ENCODE measurements around the gene SYNPR.

SYNPR gene

GRCh38 chr3:63450023-63450422, 171.9 kb downstream of the SYNPR start:
- Histone ChIP-seq H3K4me1 (ENCODE audit: low read length) (no peaks in the 10 kb centered on the region), H3K4me3 (ENCODE audit: low read length) (no peak overlapping the region), H3K36me3 (replicated peaks; ENCODE audit: insufficient read depth, low read length) (no peaks in the 10 kb centered on the region), H3K79me2 (ENCODE audit: low read length) (no peaks in the 10 kb centered on the region), H3K9me2 (replicated peaks; ENCODE audit: insufficient read depth, low read length) (no peaks in the 10 kb centered on the region), H2AFZ (ENCODE audit: low read length) (no peak overlapping the region), H3K9me3 (replicated peaks; ENCODE audit: insufficient read depth, low read length) (no peaks in the 10 kb centered on the region), H3K27ac (ENCODE audit: low read length) (no peak overlapping the region), H3K27me3 (replicated peaks; ENCODE audit: insufficient read depth, low read length) (no peaks in the 10 kb centered on the region), H4K20me1 (ENCODE audit: insufficient read depth, low read length) (no peaks in the 10 kb centered on the region), H3F3A (ENCODE audit: insufficient read depth, low read length) (no peaks in the 10 kb centered on the region), H3K9ac (ENCODE audit: low read length) (no peak overlapping the region), H3K4me2 (ENCODE audit: low read depth, low read length) (no peak overlapping the region)
- no peak for TF ChIP-seq EZH2 (optimal IDR thresholded peaks at IDR 0.05; ENCODE audit: low read depth, low read length)
- no peak for DNase-seq

- H2AFZ ChIP-seq (ENCODE audit: low read length): no peak overlapping the region
- H3F3A ChIP-seq (ENCODE audit: insufficient read depth, low read length): no peaks in the 10 kb centered on the region
- H3K27me3 ChIP-seq (replicated peaks; ENCODE audit: insufficient read depth, low read length): no peaks in the 10 kb centered on the region
- no peaks in the 10 kb centered on the region for H3K36me3 ChIP-seq (replicated peaks; ENCODE audit: insufficient read depth, low read length)
- no peak for DNase-seq
- H3K4me2 ChIP-seq (ENCODE audit: low read depth, low read length): no peak overlapping the region
- TF ChIP-seq EZH2 (optimal IDR thresholded peaks at IDR 0.05; ENCODE audit: low read depth, low read length): no peak
- no peaks in the 10 kb centered on the region for H3K79me2 ChIP-seq (ENCODE audit: low read length)
- no peaks in the 10 kb centered on the region for H3K9me3 ChIP-seq (replicated peaks; ENCODE audit: insufficient read depth, low read length)
- no peaks in the 10 kb centered on the region for H3K4me1 ChIP-seq (ENCODE audit: low read length)
- no peaks in the 10 kb centered on the region for H4K20me1 ChIP-seq (ENCODE audit: insufficient read depth, low read length)
- no peak overlapping the region for H3K9ac ChIP-seq (ENCODE audit: low read length)
- no peak overlapping the region for H3K4me3 ChIP-seq (ENCODE audit: low read length)
- no peaks in the 10 kb centered on the region for H3K9me2 ChIP-seq (replicated peaks; ENCODE audit: insufficient read depth, low read length)
- no peak overlapping the region for H3K27ac ChIP-seq (ENCODE audit: low read length)
Observed at GRCh38 chr3:63450634-63451363, 172.7 kb downstream of the SYNPR start.

GRCh38 chr3:63456901-63457300, 178.8 kb downstream of the SYNPR start:
- no peak overlapping the region for H3K4me2 ChIP-seq (ENCODE audit: low read depth, low read length)
- no peaks in the 10 kb centered on the region for H3K27me3 ChIP-seq (replicated peaks; ENCODE audit: insufficient read depth, low read length)
- no peaks in the 10 kb centered on the region for H4K20me1 ChIP-seq (ENCODE audit: insufficient read depth, low read length)
- TF ChIP-seq EZH2 (optimal IDR thresholded peaks at IDR 0.05; ENCODE audit: low read depth, low read length): no peak
- TF ChIP-seq CTCF (IDR thresholded peaks at IDR 0.05; ENCODE audit: low read length): no peak
- TF ChIP-seq EZH2phosphoT487 (IDR thresholded peaks at IDR 0.05; ENCODE audit: low read length): no peak
- H3K27ac ChIP-seq (ENCODE audit: low read length): no peak overlapping the region
- H2AFZ ChIP-seq (ENCODE audit: low read length): no peak overlapping the region
- no peaks in the 10 kb centered on the region for H3K4me1 ChIP-seq (ENCODE audit: low read length)
- H3K9me3 ChIP-seq (replicated peaks; ENCODE audit: insufficient read depth, low read length): no peaks in the 10 kb centered on the region
- no peaks in the 10 kb centered on the region for H3K9me2 ChIP-seq (replicated peaks; ENCODE audit: insufficient read depth, low read length)
- H3K79me2 ChIP-seq (ENCODE audit: low read length): no peaks in the 10 kb centered on the region
- H3K4me3 ChIP-seq (ENCODE audit: low read length): no peak overlapping the region
- H3K9ac ChIP-seq (ENCODE audit: low read length): no peak overlapping the region
- no peaks in the 10 kb centered on the region for H3K36me3 ChIP-seq (replicated peaks; ENCODE audit: insufficient read depth, low read length)
- no peaks in the 10 kb centered on the region for H3F3A ChIP-seq (ENCODE audit: insufficient read depth, low read length)
- no peak for DNase-seq

- DNase-seq: no peak
- H3K4me2 ChIP-seq (ENCODE audit: low read depth, low read length): no peak overlapping the region
- H3K9me2 ChIP-seq (replicated peaks; ENCODE audit: insufficient read depth, low read length): no peaks in the 10 kb centered on the region
- H3K4me1 ChIP-seq (ENCODE audit: low read length): no peaks in the 10 kb centered on the region
- no peak overlapping the region for H3K4me3 ChIP-seq (ENCODE audit: low read length)
- no peak overlapping the region for H3K27ac ChIP-seq (ENCODE audit: low read length)
- TF ChIP-seq EZH2phosphoT487 (IDR thresholded peaks at IDR 0.05; ENCODE audit: low read length) (no peak), EZH2 (optimal IDR thresholded peaks at IDR 0.05; ENCODE audit: low read depth, low read length) (no peak), CTCF (IDR thresholded peaks at IDR 0.05; ENCODE audit: low read length) (no peak)
- no peak overlapping the region for H2AFZ ChIP-seq (ENCODE audit: low read length)
- H3K36me3 ChIP-seq (replicated peaks; ENCODE audit: insufficient read depth, low read length): no peaks in the 10 kb centered on the region
- H3F3A ChIP-seq (ENCODE audit: insufficient read depth, low read length): no peaks in the 10 kb centered on the region
- H3K9me3 ChIP-seq (replicated peaks; ENCODE audit: insufficient read depth, low read length): no peaks in the 10 kb centered on the region
- no peak overlapping the region for H3K9ac ChIP-seq (ENCODE audit: low read length)
- H3K79me2 ChIP-seq (ENCODE audit: low read length): no peaks in the 10 kb centered on the region
- H3K27me3 ChIP-seq (replicated peaks; ENCODE audit: insufficient read depth, low read length): no peaks in the 10 kb centered on the region
- no peaks in the 10 kb centered on the region for H4K20me1 ChIP-seq (ENCODE audit: insufficient read depth, low read length)
Observed at GRCh38 chr3:63458405-63458804, 180.3 kb downstream of the SYNPR start.

All from MM.1S (cell line).